ENCODE results near the gene USP25. TPM values are rescaled to one million over a fixed set of nuclear protein-coding genes. Genes with fewer than 3 reads are reported as not detected.

The USP25 gene
- total and polyA plus RNA-seq, 9 of the 15 experiments (the other 6 are each of a cell fraction or from before 2014, with no cell fraction given) = 7.8 to 44.9 (median 31.4) TPM

DNA sequence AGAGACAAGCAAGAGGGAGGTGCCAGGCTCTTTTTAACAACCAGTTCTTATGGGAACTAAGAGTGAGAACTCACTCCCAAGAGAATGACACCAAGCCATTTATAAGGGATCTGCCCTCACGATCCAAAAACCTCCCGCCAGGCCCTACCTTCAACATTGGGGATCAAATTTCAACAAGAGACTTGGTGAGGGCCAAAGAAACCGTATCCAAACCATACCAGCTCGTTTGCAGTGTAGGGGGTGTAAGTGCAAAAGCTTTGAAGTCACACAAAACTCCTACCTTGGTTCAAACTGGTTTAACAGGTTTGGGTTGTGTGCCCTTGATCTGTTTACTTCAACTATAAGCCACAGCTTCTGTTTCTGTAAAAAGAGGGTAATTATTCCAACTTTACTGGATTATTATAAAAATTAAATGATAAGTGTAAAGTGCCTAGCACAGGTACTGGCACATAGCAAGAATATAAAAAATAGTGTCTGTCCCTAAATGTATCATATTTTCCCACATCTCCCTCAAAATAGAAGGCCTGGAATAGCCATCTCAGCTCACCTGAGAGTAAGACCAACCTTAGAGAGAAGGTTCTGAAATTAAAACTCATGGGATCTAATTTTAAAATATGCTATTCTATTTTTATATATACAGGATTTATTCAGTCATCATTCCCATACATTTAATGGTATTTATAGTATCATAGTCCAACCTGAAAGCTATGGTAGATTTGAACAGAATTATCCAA is 7.0 kb upstream of the USP25 start:
- ChIA-PET CTCF (ENCODE audit: low intra/inter-chr PET ratio) (no interaction called here), POLR2A (no interaction called here)
- H3K36me3 ChIP-seq (ENCODE audit: control insufficient read depth, insufficient read depth, low read length) = no peaks in the 10 kb centered on the region
- intact Hi-C loops (cut with micrococcal nuclease) (no loop called here), in situ Hi-C loops (cut with MboI) (no loop called here)
- BruUV-seq (replicated peaks) = no TSS peak
- no peaks in the 10 kb centered on the region for H3K27me3 ChIP-seq (ENCODE audit: control insufficient read depth in 2 of 2, insufficient read depth in 2 of 2, low read length in 2 of 2)
- no peak overlapping the region for H3K9ac ChIP-seq (ENCODE audit: insufficient read depth in 1 of 2, low read depth in 2 of 2, low read length in 2 of 2)
- H3K9me1 ChIP-seq (ENCODE audit: control insufficient read depth, insufficient read depth, low read length) = no peaks in the 10 kb centered on the region
- no peak overlapping the region for H3K27ac ChIP-seq (ENCODE audit: extremely low read depth, low read depth, low read length)
- H2AFZ ChIP-seq (ENCODE audit: low read depth, low read length) = no peak overlapping the region
- ATAC-seq = no peak
- no peak for TF ChIP-seq ESRRB (CRISPR knock-in tag; IDR thresholded peaks at IDR 0.05; ENCODE audit: borderline replicate concordance)
- no peak for TF ChIP-seq BMI1 (IDR thresholded peaks at IDR 0.05; ENCODE audit: low read length)
- no peak for TF ChIP-seq TEAD4 (IDR thresholded peaks at IDR 0.05; ENCODE audit: low read length)
- no peak for TF ChIP-seq TEAD4 (CRISPR knock-in tag; IDR thresholded peaks at IDR 0.05; ENCODE audit: borderline replicate concordance)
- no peak for TF ChIP-seq FOXK1 (CRISPR knock-in tag; IDR thresholded peaks at IDR 0.05; ENCODE audit: borderline replicate concordance)
- TF ChIP-seq HNRNPL (IDR thresholded peaks at IDR 0.05; ENCODE audit: low read depth, low read length) = no peak
- no peak for TF ChIP-seq ZNF174 (CRISPR knock-in tag; IDR thresholded peaks at IDR 0.05)
- no peak for TF ChIP-seq KDM2B (CRISPR knock-in tag; IDR thresholded peaks at IDR 0.05)
- no peak for TF ChIP-seq CBX2 (IDR thresholded peaks at IDR 0.05; ENCODE audit: insufficient read depth, low read length, poor library complexity, severe bottlenecking)
- TF ChIP-seq MED1 (CRISPR knock-in tag; IDR thresholded peaks at IDR 0.05; ENCODE audit: borderline replicate concordance) = no peak
- TF ChIP-seq JUNB (CRISPR knock-in tag; conservative IDR thresholded peaks at IDR 0.05) = no peak
- TF ChIP-seq, protein P1, sequence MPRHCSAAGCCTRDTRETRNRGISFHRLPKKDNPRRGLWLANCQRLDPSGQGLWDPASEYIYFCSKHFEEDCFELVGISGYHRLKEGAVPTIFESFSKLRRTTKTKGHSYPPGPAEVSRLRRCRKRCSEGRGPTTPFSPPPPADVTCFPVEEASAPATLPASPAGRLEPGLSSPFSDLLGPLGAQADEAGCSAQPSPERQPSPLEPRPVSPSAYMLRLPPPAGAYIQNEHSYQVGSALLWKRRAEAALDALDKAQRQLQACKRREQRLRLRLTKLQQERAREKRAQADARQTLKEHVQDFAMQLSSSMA (CRISPR knock-in tag; IDR thresholded peaks at IDR 0.05) = no peak
- TF ChIP-seq, protein P2, sequence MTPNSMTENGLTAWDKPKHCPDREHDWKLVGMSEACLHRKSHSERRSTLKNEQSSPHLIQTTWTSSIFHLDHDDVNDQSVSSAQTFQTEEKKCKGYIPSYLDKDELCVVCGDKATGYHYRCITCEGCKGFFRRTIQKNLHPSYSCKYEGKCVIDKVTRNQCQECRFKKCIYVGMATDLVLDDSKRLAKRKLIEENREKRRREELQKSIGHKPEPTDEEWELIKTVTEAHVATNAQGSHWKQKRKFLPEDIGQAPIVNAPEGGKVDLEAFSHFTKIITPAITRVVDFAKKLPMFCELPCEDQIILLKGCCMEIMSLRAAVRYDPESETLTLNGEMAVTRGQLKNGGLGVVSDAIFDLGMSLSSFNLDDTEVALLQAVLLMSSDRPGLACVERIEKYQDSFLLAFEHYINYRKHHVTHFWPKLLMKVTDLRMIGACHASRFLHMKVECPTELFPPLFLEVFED (CRISPR knock-in tag; conservative IDR thresholded peaks at IDR 0.05) = no peak
- no peak for TF ChIP-seq RBM34 (IDR thresholded peaks at IDR 0.05; ENCODE audit: borderline replicate concordance, insufficient read depth, low read length)
- no peak for TF ChIP-seq MTA3 (IDR thresholded peaks at IDR 0.05; ENCODE audit: borderline replicate concordance)
- no peak for TF ChIP-seq ZNF253 (CRISPR knock-in tag; conservative IDR thresholded peaks at IDR 0.05)
- TF ChIP-seq, protein P3, sequence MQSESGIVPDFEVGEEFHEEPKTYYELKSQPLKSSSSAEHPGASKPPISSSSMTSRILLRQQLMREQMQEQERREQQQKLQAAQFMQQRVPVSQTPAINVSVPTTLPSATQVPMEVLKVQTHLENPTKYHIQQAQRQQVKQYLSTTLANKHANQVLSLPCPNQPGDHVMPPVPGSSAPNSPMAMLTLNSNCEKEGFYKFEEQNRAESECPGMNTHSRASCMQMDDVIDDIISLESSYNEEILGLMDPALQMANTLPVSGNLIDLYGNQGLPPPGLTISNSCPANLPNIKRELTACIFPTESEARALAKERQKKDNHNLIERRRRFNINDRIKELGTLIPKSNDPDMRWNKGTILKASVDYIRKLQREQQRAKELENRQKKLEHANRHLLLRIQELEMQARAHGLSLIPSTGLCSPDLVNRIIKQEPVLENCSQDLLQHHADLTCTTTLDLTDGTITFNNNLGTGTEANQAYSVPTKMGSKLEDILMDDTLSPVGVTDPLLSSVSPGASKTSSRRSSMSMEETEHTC (IDR thresholded peaks at IDR 0.05) = no peak
- TF ChIP-seq NONO (IDR thresholded peaks at IDR 0.05; ENCODE audit: low read depth in 2 of 2, low read length in 1 of 2) = no peak
- 21% methylated on average over 4 of the region's 4 CpGs for WGBS (ENCODE audit: insufficient coverage, low coverage, missing lambda C conversion rate)
- no peak for FAIRE-seq
- H3K79me2 ChIP-seq (ENCODE audit: control insufficient read depth, insufficient read depth, low read length) = no peaks in the 10 kb centered on the region
- no peaks in the 10 kb centered on the region for H4K20me1 ChIP-seq (replicated peaks; ENCODE audit: control insufficient read depth, insufficient read depth, low read length)
- H3K4me1 ChIP-seq (replicated peaks in 1 of 2; ENCODE audit: control insufficient read depth in 2 of 2, insufficient read depth in 2 of 2, low read length in 2 of 2) = no peaks in the 10 kb centered on the region
- no peak overlapping the region for H3K4me3 ChIP-seq
- no peak for DNase-seq (ENCODE audit: extremely low read depth in 1 of 4, low spot score in 3 of 4)
- no peak overlapping the region for H3K4me2 ChIP-seq (ENCODE audit: insufficient read depth, low read length)
- no peaks in the 10 kb centered on the region for H3K9me3 ChIP-seq (replicated peaks; ENCODE audit: control insufficient read depth, insufficient read depth, low read depth, low read length)
